OCI-LY7 (cell line): ENCODE data around the gene NBL1.

Experiments used
- EZH2phosphoT487 ChIP-seq: fragments of 200-600 bp; sonication (generic); IDR thresholded peaks from 2 replicates; pipeline ENCODE4 v1.6.1; 2018; ENCODE audit warnings: low read depth, borderline replicate concordance, mild to moderate bottlenecking, mixed run types, antibody characterized with exemption, low read length, moderate library complexity, mixed read lengths
- TF ChIP-seq, protein P1 (sequence below): fragments of 200-600 bp; sonication (generic); conservative IDR thresholded peaks from 2 replicates; pipeline ENCODE4 v1.5.1; 2014; ENCODE audit warnings: mild to moderate bottlenecking, antibody characterized with exemption, low read length, moderate library complexity, mixed read lengths

DNA sequence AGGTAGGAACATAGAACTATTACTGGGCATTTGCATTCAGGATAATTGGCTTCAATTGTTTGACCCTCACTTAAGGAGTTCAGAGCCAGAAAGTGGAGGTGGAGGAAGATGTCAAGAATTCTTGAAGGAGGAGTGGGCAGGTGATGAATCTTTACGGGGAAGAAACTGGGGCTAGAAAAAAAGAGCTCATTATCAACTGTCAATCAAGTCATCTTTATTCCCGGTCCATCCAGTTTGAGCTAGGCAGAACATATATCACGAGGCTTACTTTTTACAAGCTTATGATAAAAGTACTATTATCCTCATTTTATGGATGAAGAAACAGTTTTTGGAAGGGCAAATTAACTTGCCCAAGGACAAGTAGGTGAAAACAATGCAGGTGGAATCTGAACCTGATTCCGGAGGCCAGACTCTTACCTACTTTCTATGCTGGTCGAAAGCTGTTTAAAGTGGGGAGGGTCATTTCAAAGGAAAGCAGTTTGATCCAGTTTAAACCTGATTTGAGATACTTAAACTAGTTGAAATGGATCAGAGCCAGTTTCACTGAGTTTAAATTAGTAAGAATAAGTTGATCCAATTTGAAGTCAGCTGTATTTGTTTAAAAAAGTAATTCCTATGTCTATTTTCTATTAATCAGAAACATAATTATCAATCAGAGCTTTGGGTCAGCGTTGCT, 13.3 kb upstream of the NBL1 start:
- TF ChIP-seq, protein P1, sequence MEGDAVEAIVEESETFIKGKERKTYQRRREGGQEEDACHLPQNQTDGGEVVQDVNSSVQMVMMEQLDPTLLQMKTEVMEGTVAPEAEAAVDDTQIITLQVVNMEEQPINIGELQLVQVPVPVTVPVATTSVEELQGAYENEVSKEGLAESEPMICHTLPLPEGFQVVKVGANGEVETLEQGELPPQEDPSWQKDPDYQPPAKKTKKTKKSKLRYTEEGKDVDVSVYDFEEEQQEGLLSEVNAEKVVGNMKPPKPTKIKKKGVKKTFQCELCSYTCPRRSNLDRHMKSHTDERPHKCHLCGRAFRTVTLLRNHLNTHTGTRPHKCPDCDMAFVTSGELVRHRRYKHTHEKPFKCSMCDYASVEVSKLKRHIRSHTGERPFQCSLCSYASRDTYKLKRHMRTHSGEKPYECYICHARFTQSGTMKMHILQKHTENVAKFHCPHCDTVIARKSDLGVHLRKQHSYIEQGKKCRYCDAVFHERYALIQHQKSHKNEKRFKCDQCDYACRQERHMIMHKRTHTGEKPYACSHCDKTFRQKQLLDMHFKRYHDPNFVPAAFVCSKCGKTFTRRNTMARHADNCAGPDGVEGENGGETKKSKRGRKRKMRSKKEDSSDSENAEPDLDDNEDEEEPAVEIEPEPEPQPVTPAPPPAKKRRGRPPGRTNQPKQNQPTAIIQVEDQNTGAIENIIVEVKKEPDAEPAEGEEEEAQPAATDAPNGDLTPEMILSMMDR, result no peak
- TF ChIP-seq EZH2phosphoT487, result no peak
